Spleen (tissue), 11 donors: ENCODE measurements around the gene DNASE1L2. TPM values are rescaled to one million over a fixed set of nuclear protein-coding genes. Genes with fewer than 3 reads are reported as not detected.

Experiments
- DNase-seq: peaks from one replicate; pipeline ENCODE4 v3.0.0-alpha.2; 2020
- H3K27ac ChIP-seq, 8 donors: fragments of 200-600 bp; sonication (generic) in 7 of 8; 1 replicate in 4 of 8; 2 replicates in 4 of 8; pipeline versions ENCODE4 v1.5.0 to v1.8.0; 2016 to 2021; ENCODE audit warnings: inconsistent platforms in 4 of 8, mild to moderate bottlenecking in 4 of 8, moderate library complexity in 1 of 8
- H3K27me3 ChIP-seq, 7 donors: fragments of 200-600 bp; sonication (generic) in 6 of 7; replicated peaks in 1 of 7; 1 replicate in 4 of 7; 2 replicates in 3 of 7; pipeline versions ENCODE4 v1.5.0 to v1.8.0; 2016 to 2021; ENCODE audit warnings: inconsistent platforms in 3 of 7, mild to moderate bottlenecking in 1 of 7
- H3K36me3 ChIP-seq, 6 donors: fragments of 200-600 bp; sonication (generic) in 5 of 6; 1 replicate in 4 of 6; 2 replicates in 2 of 6; pipeline versions ENCODE4 v1.5.0 to v1.8.0; 2016 to 2021; ENCODE audit warnings: inconsistent platforms in 2 of 6
- H3K4me1 ChIP-seq, 6 donors: fragments of 200-600 bp; sonication (generic) in 5 of 6; 1 replicate in 3 of 6; 2 replicates in 3 of 6; pipeline versions ENCODE4 v1.5.0 to v1.8.0; 2016 to 2021; ENCODE audit warnings: inconsistent platforms in 3 of 6
- H3K4me3 ChIP-seq, 8 donors: fragments of 200-600 bp; sonication (generic) in 7 of 8; 1 replicate in 4 of 8; 2 replicates in 4 of 8; pipeline versions ENCODE4 v1.5.0 to v1.8.0; 2016 to 2021; ENCODE audit warnings: inconsistent platforms in 4 of 8, mild to moderate bottlenecking in 4 of 8, moderate library complexity in 2 of 8
- H3K9me3 ChIP-seq, 8 donors: fragments of 200-600 bp; sonication (generic) in 7 of 8; 1 replicate in 4 of 8; 2 replicates in 4 of 8; pipeline versions ENCODE4 v1.5.0 to v1.8.0; 2016 to 2021; ENCODE audit warnings: inconsistent platforms in 4 of 8
- CTCF ChIP-seq, 11 experiments: fragments of 200-600 bp in 7 of 11; fragments of 450-650 bp in 4 of 11; sonication (generic) in 4 of 11; IDR thresholded peaks in 8 of 11; conservative IDR thresholded peaks in 3 of 11; 1 replicate in 7 of 11; 2 replicates in 4 of 11; pipeline versions ENCODE4 v1.4.0 to v1.8.0; 2016 to 2021; ENCODE audit warnings: antibody characterized with exemption in 11 of 11, inconsistent platforms in 4 of 11, mild to moderate bottlenecking in 1 of 11
- POLR2AphosphoS5 ChIP-seq, 3 donors: sonication (generic); formaldehyde crosslinking; IDR thresholded peaks; one replicate each; pipeline ENCODE4 v1.5.1; 2017; ENCODE audit warnings: antibody characterized with exemption in 3 of 3
- WGBS, 5 donors: extraction: QIAGEN DNeasy Blood & Tissue Kit in 3 of 5; methylation state at CpG; one replicate each; pipeline versions ENCODE4 v1.1.5 to v1.1.7; 2013 to 2018; 5-methylcytosine and 5-hydroxymethylcytosine counted together
- intact Hi-C: fragments of 100-400 bp; cut with DNase I; formaldehyde crosslinking; loops from one replicate; pipeline ENCODE4 v1.15.0; 2023; ENCODE audit warnings: low total_unique reads
- polyA plus RNA-seq, 3 donors: library from polyadenylated mRNA; stranded (reverse); fragments of 200-250 nt; gene quantifications; one replicate each; pipeline ENCODE4 v1.2.1, GENCODE V29; 2013
- total RNA-seq, 7 donors: library from RNA; depleted of rRNA in 3 of 7; stranded (reverse); fragments of >200 nt in 3 of 7; fragmentation: NEBNext Ultra II Directional in 4 of 7; extraction: Animal tissue kit (Norgen Biotek cat#: 25700) in 4 of 7; gene quantifications; one replicate each; pipeline versions ENCODE4 v1.1.0 to v1.2.1, GENCODE V29; 2016 to 2021
- donor health status: healthy with polysubstance abuse.
- donor health status: DM: no; HTN: no; CAD: no; lungs with moderate emphysema.
- donor health status: DM: no; HTN: no; CAD: no.
- donor health status: Bipolar disorder and iron deficiency.
- donor health status: healthy.
- donor health status: DM: no; HTN: no; CAD: no.
- donor health status: DM: yes; HTN: yes; CAD: no.

DNASE1L2 gene
- total and polyA plus RNA-seq, 10 donors = 0.59 to 2.2 (median 1.2) TPM

- H3K4me3 ChIP-seq = no peak within 1 kb of the TSS
- DNase-seq = no peak
- TF ChIP-seq CTCF (IDR thresholded peaks at IDR 0.05 in 8 of 11, conservative IDR thresholded peaks at IDR 0.05 in 3 of 11) = no peak
- TF ChIP-seq POLR2AphosphoS5 (IDR thresholded peaks at IDR 0.05) = peak in 1 of 3 donors; percentile 34
- H3K27ac ChIP-seq = no peak within 1 kb of the TSS
- H3K9me3 ChIP-seq = no peaks in the 10 kb centered on the region
- intact Hi-C loops = no loop called here
- H3K36me3 ChIP-seq = peaks cover 0 to 54% (median 33%) of the 10 kb centered on the region in 6 donors
- 67 to 86% (median 82%) methylated on average over 5 to 24 of the region's 24 CpGs for WGBS, 5 donors
- H3K27me3 ChIP-seq = no peaks in the 10 kb centered on the region
- H3K4me1 ChIP-seq = peaks cover 28 to 74% (median 46%) of the 10 kb centered on the region in 6 donors
These were observed 25.6 kb upstream of the DNASE1L2 start, which contains the start of gene BRICD5 for GRCh38 chr16:2210386-2211365. TSS of gene BRICD5 (minus strand) at chr16:2210863. CDS start at chr16:2210833, 30 bp downstream.

- TF ChIP-seq CTCF (IDR thresholded peaks at IDR 0.05 in 8 of 11, conservative IDR thresholded peaks at IDR 0.05 in 3 of 11) (no peak), POLR2AphosphoS5 (IDR thresholded peaks at IDR 0.05) (peak in 2 of 3 donors; percentile 30 to 58)
- Histone ChIP-seq H3K4me1 (peaks cover 18 to 69% (median 39%) of the 10 kb centered on the region in 6 donors), H3K36me3 (peaks cover 0 to 48% (median 31%) of the 10 kb centered on the region in 6 donors), H3K9me3 (no peaks in the 10 kb centered on the region), H3K4me3 (peak overlapping the region in 1 of 8 donors; percentile 98), H3K27me3 (no peaks in the 10 kb centered on the region), H3K27ac (peak overlapping the region in 3 of 8 donors; percentile 44 to 96 (median 67))
- intact Hi-C loops = no loop called here
- 74 to 92% (median 86%) methylated on average over 5 to 11 of the region's 11 CpGs for WGBS, 5 donors
- no peak for DNase-seq
These were observed 24.3 kb upstream of the DNASE1L2 start for GRCh38 chr16:2211923-2212347.

- TF ChIP-seq CTCF (IDR thresholded peaks at IDR 0.05 in 8 of 11, conservative IDR thresholded peaks at IDR 0.05 in 3 of 11) = no peak
- peak in 1 of 3 donors; percentile 66 for TF ChIP-seq POLR2AphosphoS5 (IDR thresholded peaks at IDR 0.05)
- intact Hi-C loops = no loop called here
- peak overlapping the region in 4 of 8 donors; percentile 0 to 96 (median 56) for H3K27ac ChIP-seq
These were observed 23.6 kb upstream of the DNASE1L2 start for GRCh38 chr16:2212362-2213324.

More at GRCh38 chr16:2212362-2213324, 23.6 kb upstream of the DNASE1L2 start:
- peak overlapping the region in 4 of 8 donors; percentile 84 to 98 (median 94) for H3K4me3 ChIP-seq
- peaks cover 0 to 41% (median 24%) of the 10 kb centered on the region in 6 donors for H3K36me3 ChIP-seq
- 66 to 77% (median 67%) methylated on average over 17 to 19 of the region's 19 CpGs for WGBS, 5 donors
- no peaks in the 10 kb centered on the region for H3K9me3 ChIP-seq
- no peaks in the 10 kb centered on the region for H3K27me3 ChIP-seq
- peaks cover 18 to 62% (median 33%) of the 10 kb centered on the region in 6 donors for H3K4me1 ChIP-seq
- DNase-seq = no peak
